ENCODE measurements around the gene ANKHD1.

GRCh38 chr5:140555747-140556312 is 154.2 kb downstream of the ANKHD1 start:
- no peak for TF ChIP-seq CTCF (conservative IDR thresholded peaks at IDR 0.05)
- no peak for TF ChIP-seq ZFX (IDR thresholded peaks at IDR 0.05)
